A549 (cell line): ENCODE results near the gene ODC1. TPM values are rescaled to one million over a fixed set of nuclear protein-coding genes. Genes with fewer than 3 reads are reported as not detected.
A peak's percentile ranks its signal among the peaks of the same experiment; 100 is the strongest.

Experiments used
- ATAC-seq, 2 experiments: fragments of 200-7000 bp in 1 of 2; fragments of >200 bp in 1 of 2; cut with Nextera tagmentation in 1 of 2; cut with Tn5 transposase in 1 of 2; 3 replicates each; pipeline versions ENCODE4 v1.8.0 to v1.9.1; 2018 to 2020; ENCODE audit warnings: mild to moderate bottlenecking in 1 of 2, moderate library complexity in 1 of 2
- CTCF ChIA-PET: fragments of 300-600 bp; sonication (Branson Sonifier 250); formaldehyde crosslinking; extraction: SDS; loops from one replicate; lab custom pipeline; 2021; ENCODE audit warnings: antibody characterized with exemption, inconsistent platforms; lab: Yijun Ruan, JAX
- POLR2A ChIA-PET: fragments of 350-600 bp; formaldehyde crosslinking; extraction: SDS; loops from one replicate; lab custom pipeline; 2021; ENCODE audit warnings: antibody characterized with exemption, inconsistent platforms; lab: Yijun Ruan, JAX
- DNase-seq, 2 experiments: peaks; one replicate each; pipeline versions ENCODE4 v3.0.0 to v3.0.0-alpha.2; 2011 to 2016; ENCODE audit warnings: low read depth in 1 of 2, low spot score in 1 of 2
- FAIRE-seq: peaks from 2 replicates; lab custom pipeline; 2011; peaks lifted over from hg19 to GRCh38; lab: Jason Lieb, UNC
- H3K27ac ChIP-seq, 2 experiments: fragments of >200 bp; sonication (Bioruptor Twin); formaldehyde crosslinking; 3 replicates each; pipeline ENCODE4 v1.5.1; 2016 to 2017
- H3K4me1 ChIP-seq: fragments of >200 bp; sonication (Bioruptor Twin); formaldehyde crosslinking; 3 replicates; pipeline ENCODE4 v1.6.1; 2016
- H3K4me2 ChIP-seq: fragments of >200 bp; sonication (Bioruptor Twin); formaldehyde crosslinking; 3 replicates; pipeline ENCODE4 v1.6.1; 2016
- H3K4me3 ChIP-seq: fragments of >200 bp; sonication (Bioruptor Twin); formaldehyde crosslinking; 3 replicates; pipeline ENCODE4 v1.5.1; 2016
- H3K9me3 ChIP-seq: fragments of >200 bp; sonication (Bioruptor Twin); formaldehyde crosslinking; 3 replicates; pipeline ENCODE4 v1.6.1; 2016
- BHLHE40 ChIP-seq: IDR thresholded peaks from 2 replicates; pipeline ENCODE4 v1.6.1; 2012; ENCODE audit warnings: low read depth, low read length, inconsistent platforms
- CBX2 ChIP-seq: fragments of 200-600 bp; sonication (generic); IDR thresholded peaks from 2 replicates; pipeline ENCODE4 v1.6.1; 2016; ENCODE audit warnings: low read depth, mild to moderate bottlenecking, borderline replicate concordance
- CBX8 ChIP-seq: fragments of 200-600 bp; sonication (generic); IDR thresholded peaks from 2 replicates; pipeline ENCODE4 v1.6.1; 2016
- CEBPB ChIP-seq, 2 experiments: fragments of >200 bp in 1 of 2; sonication (Bioruptor Twin) in 1 of 2; formaldehyde crosslinking in 1 of 2; IDR thresholded peaks; 2 replicates each; pipeline ENCODE4 v1.6.1; 2012 to 2016
- CHD4 ChIP-seq: fragments of 200-600 bp; sonication (generic); IDR thresholded peaks from 2 replicates; pipeline ENCODE4 v1.6.1; 2016; ENCODE audit warnings: antibody characterized with exemption, mild to moderate bottlenecking, borderline replicate concordance
- E2F6 ChIP-seq: IDR thresholded peaks from 2 replicates; pipeline ENCODE4 v1.6.1; 2012; ENCODE audit warnings: low read depth, borderline replicate concordance
- EHMT2 ChIP-seq: fragments of 200-600 bp; sonication (generic); IDR thresholded peaks from 2 replicates; pipeline ENCODE4 v1.6.1; 2016; ENCODE audit warnings: antibody characterized with exemption, low read depth, mild to moderate bottlenecking, moderate library complexity
- ELK1 ChIP-seq: fragments of 150-350 bp; IDR thresholded peaks from 2 replicates; pipeline ENCODE4 v1.6.1; 2014; ENCODE audit warnings: low read depth, mild to moderate bottlenecking, low read length
- EP300 ChIP-seq, 2 experiments: fragments of >200 bp; sonication (Bioruptor Twin); formaldehyde crosslinking; IDR thresholded peaks; 2 replicates in 1 of 2; 3 replicates in 1 of 2; pipeline ENCODE4 v1.6.1; 2016 to 2017
- ESRRA ChIP-seq: fragments of 150-350 bp; IDR thresholded peaks from 2 replicates; pipeline ENCODE4 v1.6.1; 2014; ENCODE audit warnings: mild to moderate bottlenecking, low read length, borderline replicate concordance
- FOXS1 ChIP-seq: fragments of 250-450 bp; sonication (Bioruptor Pico); IDR thresholded peaks from 2 replicates; pipeline ENCODE4 v1.5.0; 2020; ENCODE audit warnings: mild to moderate bottlenecking, moderate library complexity
- HDAC2 ChIP-seq: fragments of 200-600 bp; sonication (generic); IDR thresholded peaks from 2 replicates; pipeline ENCODE4 v1.6.1; 2016
- HES2 ChIP-seq: fragments of >200 bp; sonication (Bioruptor Twin); formaldehyde crosslinking; IDR thresholded peaks from 2 replicates; pipeline ENCODE4 v1.6.1; 2016
- HOXA7 ChIP-seq: fragments of 250-450 bp; sonication (Bioruptor Pico); IDR thresholded peaks from 2 replicates; pipeline ENCODE4 v1.5.0; 2020; ENCODE audit warnings: mild to moderate bottlenecking, moderate library complexity
- HOXB13 ChIP-seq: fragments of 250-450 bp; sonication (Bioruptor Pico); IDR thresholded peaks from 2 replicates; pipeline ENCODE4 v1.5.0; 2020; ENCODE audit warnings: low read depth, mild to moderate bottlenecking, moderate library complexity
- JUNB ChIP-seq: fragments of >200 bp; sonication (Bioruptor Twin); formaldehyde crosslinking; IDR thresholded peaks from 2 replicates; pipeline ENCODE4 v1.6.1; 2016
- KDM1A ChIP-seq: fragments of 200-600 bp; sonication (generic); IDR thresholded peaks from 2 replicates; pipeline ENCODE4 v1.6.1; 2016; ENCODE audit warnings: low read depth, mild to moderate bottlenecking
- KDM5A ChIP-seq: fragments of 200-600 bp; sonication (generic); IDR thresholded peaks from 2 replicates; pipeline ENCODE4 v1.6.1; 2016; ENCODE audit warnings: antibody characterized with exemption, mild to moderate bottlenecking
- MAFK ChIP-seq: fragments of 450-650 bp; IDR thresholded peaks from 2 replicates; pipeline ENCODE4 v1.6.1; 2014; ENCODE audit not compliant: partially characterized antibody
- NFE2L2 ChIP-seq: fragments of 150-350 bp; conservative IDR thresholded peaks from 2 replicates; pipeline ENCODE4 v1.6.1; 2014; ENCODE audit warnings: low read length
- NPAS2 ChIP-seq: fragments of 250-450 bp; sonication (Bioruptor Pico); IDR thresholded peaks from 2 replicates; pipeline ENCODE4 v1.8.0; 2022; ENCODE audit warnings: mild to moderate bottlenecking, moderate library complexity, borderline replicate concordance
- NR3C1 ChIP-seq: fragments of >200 bp; sonication (Bioruptor Twin); formaldehyde crosslinking; IDR thresholded peaks from 3 replicates; pipeline ENCODE4 v1.6.1; 2017
- POLR2AphosphoS2 ChIP-seq: conservative IDR thresholded peaks from 2 replicates; pipeline ENCODE4 v1.6.1; 2012; ENCODE audit warnings: low read length, improper control_type of control experiment, inconsistent platforms
- RARB ChIP-seq: fragments of 250-450 bp; sonication (Bioruptor Pico); IDR thresholded peaks from 2 replicates; pipeline ENCODE4 v1.8.0; 2021; ENCODE audit warnings: mild to moderate bottlenecking, moderate library complexity
- RCOR1 ChIP-seq: fragments of 150-350 bp; IDR thresholded peaks from 2 replicates; pipeline ENCODE4 v1.6.1; 2014; ENCODE audit warnings: antibody characterized with exemption, low read length, low read depth
- REST ChIP-seq: fragments of 200-600 bp; sonication (generic); IDR thresholded peaks from 2 replicates; pipeline ENCODE4 v1.6.1; 2016; ENCODE audit warnings: antibody characterized with exemption, mild to moderate bottlenecking, moderate library complexity
- SREBF2 ChIP-seq: fragments of 450-650 bp; IDR thresholded peaks from 2 replicates; pipeline ENCODE4 v1.6.1; 2014; ENCODE audit warnings: mild to moderate bottlenecking, moderate library complexity
- TP53 ChIP-seq: fragments of 250-450 bp; sonication (Bioruptor Pico); IDR thresholded peaks from 2 replicates; pipeline ENCODE4 v1.5.0; 2021; ENCODE audit warnings: mild to moderate bottlenecking, moderate library complexity
- ZFP36 ChIP-seq: fragments of 450-650 bp; IDR thresholded peaks from 2 replicates; pipeline ENCODE4 v1.6.1; 2014; ENCODE audit warnings: borderline replicate concordance; ENCODE audit not compliant: partially characterized antibody
- ZNF302 ChIP-seq: fragments of 250-450 bp; sonication (Bioruptor Pico); IDR thresholded peaks from 2 replicates; pipeline ENCODE4 v1.9.0; 2021; ENCODE audit warnings: inconsistent platforms, mild to moderate bottlenecking, moderate library complexity
- ZSCAN20 ChIP-seq: fragments of 250-450 bp; sonication (Bioruptor Pico); IDR thresholded peaks from 2 replicates; pipeline ENCODE4 v1.8.0; 2022; ENCODE audit warnings: mild to moderate bottlenecking, moderate library complexity
- WGBS: methylation state at CpG from one replicate; pipeline ENCODE4 v1.1.6; 2017; ENCODE audit errors: missing lambda C conversion rate; 5-methylcytosine and 5-hydroxymethylcytosine counted together
- polyA plus RNA-seq, 4 experiments: library from polyadenylated mRNA; depleted of rRNA in 3 of 4; stranded (reverse); fragments of >200 nt; fragmentation: RNase III in 1 of 4; extraction: RNeasy Plus Mini Kit Qiagen cat#74134 plus additional on column Dnase treatment in 1 of 4; gene quantifications; 2 replicates in 3 of 4; 3 replicates in 1 of 4; pipeline ENCODE4 v1.2.3, GENCODE V29; 2011 to 2017
- TF ChIP-seq, protein P1 (sequence below): fragments of >200 bp; sonication (Bioruptor Twin); formaldehyde crosslinking; IDR thresholded peaks from 3 replicates; pipeline ENCODE4 v1.5.1; 2016
- TF ChIP-seq, protein P2 (sequence below): fragments of >200 bp; sonication (Bioruptor Twin); formaldehyde crosslinking; IDR thresholded peaks from 3 replicates; pipeline ENCODE4 v1.6.1; 2016
- TF ChIP-seq, protein P3 (sequence below): fragments of 450-650 bp; IDR thresholded peaks from 2 replicates; pipeline ENCODE4 v1.6.1; 2014; ENCODE audit warnings: antibody characterized with exemption

ODC1 gene
- polyA plus RNA-seq, 2 of the 4 experiments (the other 2 are of a cell fraction) = 57.8 to 265 TPM

DNA sequence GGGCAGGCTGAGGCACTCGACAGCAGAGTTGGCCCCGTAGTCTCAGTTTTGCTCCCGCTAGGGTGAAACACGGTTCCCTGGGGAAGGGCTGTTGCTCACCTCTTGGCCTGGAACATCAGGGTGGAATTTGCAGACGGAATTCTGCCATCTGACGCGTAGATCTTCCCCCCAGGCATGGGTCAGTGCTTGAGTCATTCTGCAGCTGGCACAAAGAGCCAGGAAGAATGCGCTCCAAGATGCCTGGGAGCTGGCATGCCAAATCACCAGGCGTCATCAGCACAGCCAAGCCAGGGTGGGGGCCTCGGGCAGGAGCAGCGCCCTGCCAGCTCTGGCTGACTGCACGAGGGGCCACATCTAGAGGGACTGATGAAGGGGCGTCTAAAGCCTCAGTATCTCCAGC lies 42.7 kb downstream of the ODC1 start:
- CTCF ChIA-PET = interaction anchor here (0.5 to 25.7 kb wide), 15 partner anchors 8 to 313 kb away, joined by 3 to 374 read pairs (median 8); partner anchors contain the start of genes HPCAL1 and RRM2
- peaks cover 90% of the 10 kb centered on the region for H3K4me1 ChIP-seq
- peak overlapping the region; percentile 93 to 95 for H3K27ac ChIP-seq
- H3K9me3 ChIP-seq = no peaks in the 10 kb centered on the region
- H3K4me3 ChIP-seq = no peak overlapping the region
- DNase-seq = peak; percentile 96 to 99
- POLR2A ChIA-PET = interaction anchor here (1.0 kb wide), 1 partner anchor 135 kb away, joined by 4 read pairs; no protein-coding TSS in a partner anchor
- WGBS = 2% methylated on average over 10 of the region's 13 CpGs
- peak; percentile 65 to 72 for ATAC-seq
- FAIRE-seq = peak; percentile 96
- peak overlapping the region; percentile 92 for H3K4me2 ChIP-seq
- no peak for TF ChIP-seq POLR2AphosphoS2
- TF ChIP-seq NFE2L2 = no peak
- TF ChIP-seq, protein P1, sequence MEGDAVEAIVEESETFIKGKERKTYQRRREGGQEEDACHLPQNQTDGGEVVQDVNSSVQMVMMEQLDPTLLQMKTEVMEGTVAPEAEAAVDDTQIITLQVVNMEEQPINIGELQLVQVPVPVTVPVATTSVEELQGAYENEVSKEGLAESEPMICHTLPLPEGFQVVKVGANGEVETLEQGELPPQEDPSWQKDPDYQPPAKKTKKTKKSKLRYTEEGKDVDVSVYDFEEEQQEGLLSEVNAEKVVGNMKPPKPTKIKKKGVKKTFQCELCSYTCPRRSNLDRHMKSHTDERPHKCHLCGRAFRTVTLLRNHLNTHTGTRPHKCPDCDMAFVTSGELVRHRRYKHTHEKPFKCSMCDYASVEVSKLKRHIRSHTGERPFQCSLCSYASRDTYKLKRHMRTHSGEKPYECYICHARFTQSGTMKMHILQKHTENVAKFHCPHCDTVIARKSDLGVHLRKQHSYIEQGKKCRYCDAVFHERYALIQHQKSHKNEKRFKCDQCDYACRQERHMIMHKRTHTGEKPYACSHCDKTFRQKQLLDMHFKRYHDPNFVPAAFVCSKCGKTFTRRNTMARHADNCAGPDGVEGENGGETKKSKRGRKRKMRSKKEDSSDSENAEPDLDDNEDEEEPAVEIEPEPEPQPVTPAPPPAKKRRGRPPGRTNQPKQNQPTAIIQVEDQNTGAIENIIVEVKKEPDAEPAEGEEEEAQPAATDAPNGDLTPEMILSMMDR = no peak
- TF ChIP-seq CBX2 = no peak
- TF ChIP-seq ZNF302 (CRISPR knock-in tag) = no peak
- TF ChIP-seq KDM1A = no peak
- no peak for TF ChIP-seq ELK1
- no peak for TF ChIP-seq BHLHE40
- TF ChIP-seq RARB (CRISPR knock-in tag) = peak; percentile 85; the same call in 1 of the 2 replicates
- TF ChIP-seq ZSCAN20 (CRISPR knock-in tag) = no peak
- no peak for TF ChIP-seq EHMT2
- TF ChIP-seq NPAS2 (CRISPR knock-in tag) = no peak
- no peak for TF ChIP-seq CBX8
- peak; percentile 81 to 91; a peak in 3 of 5 replicates for TF ChIP-seq EP300 (IDR thresholded peaks at IDR 0.05)
- TF ChIP-seq E2F6 = peak; percentile 35; the same call in 1 of the 2 replicates
- TF ChIP-seq CEBPB (IDR thresholded peaks at IDR 0.05) = peak in 1 of 2 experiments; percentile 77; a peak in 2 of 4 replicates
- no peak for TF ChIP-seq CHD4
- TF ChIP-seq SREBF2 = no peak
- TF ChIP-seq ZFP36 = no peak
- peak; percentile 90 for TF ChIP-seq JUNB
- TF ChIP-seq, protein P2, sequence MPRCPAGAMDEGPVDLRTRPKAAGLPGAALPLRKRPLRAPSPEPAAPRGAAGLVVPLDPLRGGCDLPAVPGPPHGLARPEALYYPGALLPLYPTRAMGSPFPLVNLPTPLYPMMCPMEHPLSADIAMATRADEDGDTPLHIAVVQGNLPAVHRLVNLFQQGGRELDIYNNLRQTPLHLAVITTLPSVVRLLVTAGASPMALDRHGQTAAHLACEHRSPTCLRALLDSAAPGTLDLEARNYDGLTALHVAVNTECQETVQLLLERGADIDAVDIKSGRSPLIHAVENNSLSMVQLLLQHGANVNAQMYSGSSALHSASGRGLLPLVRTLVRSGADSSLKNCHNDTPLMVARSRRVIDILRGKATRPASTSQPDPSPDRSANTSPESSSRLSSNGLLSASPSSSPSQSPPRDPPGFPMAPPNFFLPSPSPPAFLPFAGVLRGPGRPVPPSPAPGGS = peak; percentile 62; the same call in 1 of the 3 replicates
- TF ChIP-seq TP53 (CRISPR knock-in tag) = no peak
- no peak for TF ChIP-seq HOXB13 (CRISPR knock-in tag)
- TF ChIP-seq, protein P3, sequence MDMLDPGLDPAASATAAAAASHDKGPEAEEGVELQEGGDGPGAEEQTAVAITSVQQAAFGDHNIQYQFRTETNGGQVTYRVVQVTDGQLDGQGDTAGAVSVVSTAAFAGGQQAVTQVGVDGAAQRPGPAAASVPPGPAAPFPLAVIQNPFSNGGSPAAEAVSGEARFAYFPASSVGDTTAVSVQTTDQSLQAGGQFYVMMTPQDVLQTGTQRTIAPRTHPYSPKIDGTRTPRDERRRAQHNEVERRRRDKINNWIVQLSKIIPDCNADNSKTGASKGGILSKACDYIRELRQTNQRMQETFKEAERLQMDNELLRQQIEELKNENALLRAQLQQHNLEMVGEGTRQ = no peak
- no peak for TF ChIP-seq ESRRA
- TF ChIP-seq KDM5A = no peak
- no peak for TF ChIP-seq RCOR1
- no peak for TF ChIP-seq HES2
- no peak for TF ChIP-seq FOXS1 (CRISPR knock-in tag)
- TF ChIP-seq HOXA7 (CRISPR knock-in tag) = no peak
- no peak for TF ChIP-seq HDAC2
- no peak for TF ChIP-seq REST
- TF ChIP-seq MAFK = peak; percentile 31
- TF ChIP-seq NR3C1 = no peak
